Osteoblast (primary cell): ENCODE data around the gene APOC3. TPM values are rescaled to one million over a fixed set of nuclear protein-coding genes. Genes with fewer than 3 reads are reported as not detected.
"Not testable (repeated sequence)": the region's sequence is repeated elsewhere in the genome, so short reads cannot be mapped to it uniquely, and the experiment has no call there.

ENCODE experiments used
- DNase-seq: peaks from one replicate; pipeline ENCODE4 v3.0.0; 2011; ENCODE audit warnings: low spot score, mixed read lengths; ENCODE audit not compliant: insufficient read length; ENCODE audit errors: missing footprints
- H2AFZ ChIP-seq: 2 replicates; pipeline ENCODE4 v1.6.0; 2011; ENCODE audit warnings: mild to moderate bottlenecking, low read length
- H3K27ac ChIP-seq: 2 replicates; pipeline ENCODE4 v1.5.1; 2011; ENCODE audit warnings: mild to moderate bottlenecking, low read depth, low read length, moderate library complexity
- H3K27me3 ChIP-seq: 2 replicates; pipeline ENCODE4 v1.6.0; 2012; ENCODE audit warnings: mild to moderate bottlenecking, control low read depth, inconsistent platforms, low read length, moderate library complexity; ENCODE audit not compliant: insufficient read depth
- H3K36me3 ChIP-seq: 2 replicates; pipeline ENCODE4 v1.5.1; 2011; ENCODE audit warnings: mild to moderate bottlenecking, low read length, control low read depth, moderate library complexity; ENCODE audit not compliant: insufficient read depth
- H3K4me1 ChIP-seq: 2 replicates; pipeline ENCODE4 v1.5.1; 2011; ENCODE audit warnings: mild to moderate bottlenecking, low read length, control low read depth, moderate library complexity; ENCODE audit not compliant: insufficient read depth
- H3K4me2 ChIP-seq: 2 replicates; pipeline ENCODE4 v1.6.0; 2011; ENCODE audit warnings: mild to moderate bottlenecking, low read length; ENCODE audit not compliant: insufficient read depth
- H3K4me3 ChIP-seq: fragments of 200-600 bp; sonication (generic); 3 replicates; pipeline ENCODE4 v1.5.1; 2012; ENCODE audit warnings: mild to moderate bottlenecking, low read length, inconsistent platforms; ENCODE audit not compliant: insufficient read depth
- H3K79me2 ChIP-seq: 2 replicates; pipeline ENCODE4 v1.6.0; 2012; ENCODE audit warnings: mild to moderate bottlenecking, low read length, control low read depth, inconsistent platforms; ENCODE audit not compliant: insufficient read depth
- H3K9me3 ChIP-seq: 2 replicates; pipeline ENCODE4 v1.5.1; 2011; ENCODE audit warnings: low read depth, low read length, control low read depth
- H4K20me1 ChIP-seq: 2 replicates; pipeline ENCODE4 v1.6.0; 2012; ENCODE audit warnings: mild to moderate bottlenecking, low read length, control low read depth; ENCODE audit not compliant: insufficient read depth
- total RNA-seq: library from RNA; depleted of rRNA; stranded (reverse); fragments of >200 nt; gene quantifications from 2 replicates; pipeline ENCODE4 v1.2.3, GENCODE V29; 2012
- TF ChIP-seq, protein P1 (sequence below): IDR thresholded peaks from 2 replicates; pipeline ENCODE4 v1.5.1; 2011; ENCODE audit warnings: mild to moderate bottlenecking, low read depth, low read length, moderate library complexity; ENCODE audit errors: extremely low read depth

Gene APOC3
- total RNA-seq, 1 donor: not detected

DNA sequence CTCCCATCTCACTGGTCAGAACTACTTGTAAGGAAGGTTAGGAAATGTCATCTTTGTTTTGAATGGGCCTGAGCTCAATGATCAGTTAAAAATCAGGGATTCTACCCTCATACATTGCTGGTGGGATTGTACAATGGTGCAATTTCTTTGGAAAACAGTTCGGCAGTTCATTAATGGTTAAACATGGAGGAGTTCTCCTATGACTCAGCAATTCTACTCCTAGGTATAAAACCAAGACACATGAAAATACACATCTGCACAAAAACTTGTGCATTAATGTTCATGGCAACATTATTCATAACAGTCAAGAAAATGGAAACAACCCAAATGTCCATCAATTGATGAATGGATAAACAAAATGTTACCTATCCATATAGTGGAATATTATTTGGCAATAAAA is 33.2 kb upstream of the APOC3 start:
- Histone ChIP-seq H3K36me3 (no peaks in the 10 kb centered on the region), H3K27ac (no peak overlapping the region), H3K79me2 (no peaks in the 10 kb centered on the region), H3K4me2 (no peak overlapping the region), H3K9me3 (no peaks in the 10 kb centered on the region), H4K20me1 (no peaks in the 10 kb centered on the region), H3K27me3 (no peaks in the 10 kb centered on the region), H3K4me1 (peaks cover 27% of the 10 kb centered on the region), H2AFZ (no peak overlapping the region), H3K4me3 (no peak overlapping the region)
- TF ChIP-seq, protein P1, sequence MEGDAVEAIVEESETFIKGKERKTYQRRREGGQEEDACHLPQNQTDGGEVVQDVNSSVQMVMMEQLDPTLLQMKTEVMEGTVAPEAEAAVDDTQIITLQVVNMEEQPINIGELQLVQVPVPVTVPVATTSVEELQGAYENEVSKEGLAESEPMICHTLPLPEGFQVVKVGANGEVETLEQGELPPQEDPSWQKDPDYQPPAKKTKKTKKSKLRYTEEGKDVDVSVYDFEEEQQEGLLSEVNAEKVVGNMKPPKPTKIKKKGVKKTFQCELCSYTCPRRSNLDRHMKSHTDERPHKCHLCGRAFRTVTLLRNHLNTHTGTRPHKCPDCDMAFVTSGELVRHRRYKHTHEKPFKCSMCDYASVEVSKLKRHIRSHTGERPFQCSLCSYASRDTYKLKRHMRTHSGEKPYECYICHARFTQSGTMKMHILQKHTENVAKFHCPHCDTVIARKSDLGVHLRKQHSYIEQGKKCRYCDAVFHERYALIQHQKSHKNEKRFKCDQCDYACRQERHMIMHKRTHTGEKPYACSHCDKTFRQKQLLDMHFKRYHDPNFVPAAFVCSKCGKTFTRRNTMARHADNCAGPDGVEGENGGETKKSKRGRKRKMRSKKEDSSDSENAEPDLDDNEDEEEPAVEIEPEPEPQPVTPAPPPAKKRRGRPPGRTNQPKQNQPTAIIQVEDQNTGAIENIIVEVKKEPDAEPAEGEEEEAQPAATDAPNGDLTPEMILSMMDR: no peak
- no peak for DNase-seq

DNA sequence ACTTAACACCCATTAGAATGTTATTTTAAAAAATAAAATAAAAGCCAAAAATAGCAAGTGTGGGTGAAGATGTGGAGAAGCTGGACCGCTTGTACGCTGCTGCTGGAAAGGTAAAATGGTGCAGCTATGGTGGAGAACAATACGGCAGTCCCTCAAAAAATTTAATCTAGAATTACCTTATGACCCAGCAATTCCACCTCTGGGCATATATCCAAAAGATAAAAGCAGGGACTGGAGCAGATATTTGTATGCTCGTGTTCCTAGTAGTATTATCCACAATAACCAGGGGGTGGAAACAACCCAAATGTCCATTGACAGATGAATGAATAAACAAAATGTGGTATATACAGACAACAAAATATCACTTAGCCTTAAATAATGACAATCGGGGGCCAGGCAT is 31.9 kb upstream of the APOC3 start:
- H3K9me3 ChIP-seq: no peaks in the 10 kb centered on the region
- H3K27me3 ChIP-seq: no peaks in the 10 kb centered on the region
- H3K27ac ChIP-seq: no peak overlapping the region
- no peak overlapping the region for H2AFZ ChIP-seq
- DNase-seq: no peak
- no peaks in the 10 kb centered on the region for H4K20me1 ChIP-seq
- H3K4me1 ChIP-seq: peaks cover 17% of the 10 kb centered on the region
- no peak overlapping the region for H3K4me3 ChIP-seq
- H3K79me2 ChIP-seq: no peaks in the 10 kb centered on the region
- TF ChIP-seq, protein P1: no peak
- H3K4me2 ChIP-seq: no peak overlapping the region
- no peaks in the 10 kb centered on the region for H3K36me3 ChIP-seq

DNA sequence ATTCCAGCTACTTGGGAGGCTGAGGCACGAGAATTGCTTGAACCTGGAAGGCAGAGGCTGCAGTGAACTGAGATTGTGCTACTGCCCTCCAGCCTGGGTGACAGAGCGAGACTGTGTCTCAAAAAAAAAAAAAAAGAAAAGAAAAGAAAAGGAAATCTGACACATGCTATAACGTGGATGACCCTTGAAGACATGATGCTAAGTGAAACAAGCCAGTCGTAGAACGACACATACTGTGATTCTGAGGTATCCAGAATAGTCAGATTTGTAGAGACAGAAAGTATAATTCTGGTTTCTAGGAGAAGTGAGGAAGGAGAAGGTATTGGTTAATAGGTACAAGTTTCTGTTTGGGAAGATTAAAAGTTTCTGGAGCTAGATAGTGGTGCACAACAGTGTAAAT is 31.3 kb upstream of the APOC3 start:
- peaks cover 11% of the 10 kb centered on the region for H3K4me1 ChIP-seq
- H3K36me3 ChIP-seq: no peaks in the 10 kb centered on the region
- no peaks in the 10 kb centered on the region for H4K20me1 ChIP-seq
- H3K27me3 ChIP-seq: no peaks in the 10 kb centered on the region
- no peak overlapping the region for H3K4me3 ChIP-seq
- TF ChIP-seq, protein P1: no peak
- no peak overlapping the region for H3K27ac ChIP-seq
- no peaks in the 10 kb centered on the region for H3K9me3 ChIP-seq
- H3K79me2 ChIP-seq: no peaks in the 10 kb centered on the region
- DNase-seq: no peak
- no peak overlapping the region for H2AFZ ChIP-seq
- no peak overlapping the region for H3K4me2 ChIP-seq

DNA sequence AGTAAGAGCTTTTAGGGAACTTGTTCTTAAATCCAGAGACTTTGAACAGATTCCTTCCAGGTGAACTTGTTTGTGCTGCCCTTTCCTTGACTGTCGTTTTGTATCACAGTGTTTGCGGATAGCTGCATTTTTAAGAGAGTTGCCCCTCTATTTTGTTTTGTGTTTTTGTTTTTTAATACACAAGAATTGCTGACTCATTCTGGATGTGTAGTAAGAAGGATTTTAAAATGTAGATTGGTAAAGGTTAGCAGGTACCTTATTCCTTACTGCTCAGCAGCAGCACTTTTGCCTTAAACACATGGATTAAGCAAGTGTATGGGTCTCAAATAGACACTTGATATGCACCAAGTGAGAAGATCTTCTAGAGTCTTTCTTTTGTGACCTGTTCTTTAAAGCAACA is 29.1 kb upstream of the APOC3 start:
- no peak for DNase-seq
- Histone ChIP-seq H3K27ac (no peak overlapping the region), H4K20me1 (no peaks in the 10 kb centered on the region), H3K9me3 (no peaks in the 10 kb centered on the region), H3K79me2 (no peaks in the 10 kb centered on the region), H3K27me3 (no peaks in the 10 kb centered on the region), H3K4me2 (no peak overlapping the region), H2AFZ (no peak overlapping the region), H3K36me3 (no peaks in the 10 kb centered on the region), H3K4me3 (no peak overlapping the region), H3K4me1 (no peaks in the 10 kb centered on the region)
- TF ChIP-seq, protein P1: no peak

DNA sequence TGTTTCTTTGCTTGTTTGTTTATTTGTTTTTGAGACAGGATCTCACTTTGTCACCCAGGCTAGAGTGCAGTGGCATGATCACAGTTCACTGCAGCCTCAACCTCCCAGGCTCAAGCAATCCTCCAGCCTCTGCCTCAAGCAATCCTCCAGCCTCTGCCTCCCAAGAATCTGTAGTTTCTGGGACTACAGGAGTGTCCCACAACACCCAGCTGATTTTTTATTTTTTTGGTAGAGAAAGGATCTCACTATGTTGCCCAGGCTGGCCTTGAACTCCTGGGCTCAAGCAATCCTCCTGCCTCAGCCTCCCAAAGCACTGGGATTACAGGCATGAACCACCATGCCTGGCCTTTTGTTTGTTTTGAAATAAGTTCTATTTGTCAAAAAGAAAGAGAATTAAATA is 28.0 kb upstream of the APOC3 start:
- not testable (repeated sequence) for H3K9me3 ChIP-seq, H2AFZ ChIP-seq, DNase-seq, H3K4me1 ChIP-seq, H3K27ac ChIP-seq, H4K20me1 ChIP-seq, H3K27me3 ChIP-seq, H3K4me3 ChIP-seq, H3K36me3 ChIP-seq, H3K4me2 ChIP-seq, H3K79me2 ChIP-seq
